Measurements from ENCODE around the gene GAREM1.
"Not testable (repeated sequence)": the region's sequence is repeated elsewhere in the genome, so short reads cannot be mapped to it uniquely, and the experiment has no call there.

Gene GAREM1

GRCh38 chr18:32321826-32322225, 148.9 kb downstream of the GAREM1 start:
- DNase-seq = no peak

GRCh38 chr18:32319084-32319483, 151.6 kb downstream of the GAREM1 start:
- DNase-seq = no peak

- DNase-seq = no peak
Observed at GRCh38 chr18:32318581-32318980, 152.1 kb downstream of the GAREM1 start.

- no peak for DNase-seq
Observed at GRCh38 chr18:32317651-32318050, 153.0 kb downstream of the GAREM1 start.

GRCh38 chr18:32315881-32316280, 154.8 kb downstream of the GAREM1 start:
- no peak for DNase-seq

- DNase-seq = no peak
Observed at GRCh38 chr18:32310774-32311173, 159.9 kb downstream of the GAREM1 start.

- DNase-seq = no peak
Observed at GRCh38 chr18:32310101-32310500, 160.6 kb downstream of the GAREM1 start.

- no peak for DNase-seq
Observed at GRCh38 chr18:32308493-32309120, 162.1 kb downstream of the GAREM1 start.

GRCh38 chr18:32303400-32303799, 167.3 kb downstream of the GAREM1 start:
- no peak for DNase-seq

GRCh38 chr18:32302806-32303205, 167.9 kb downstream of the GAREM1 start:
- no peak for DNase-seq

GRCh38 chr18:32301976-32302743, 168.5 kb downstream of the GAREM1 start:
- DNase-seq = no peak

- DNase-seq = no peak
Observed at GRCh38 chr18:32301361-32301760, 169.3 kb downstream of the GAREM1 start.

- no peak for DNase-seq
Observed at GRCh38 chr18:32300914-32301313, 169.8 kb downstream of the GAREM1 start.

GRCh38 chr18:32299484-32299883, 171.2 kb downstream of the GAREM1 start:
- DNase-seq = no peak

GRCh38 chr18:32298171-32298667, 172.5 kb downstream of the GAREM1 start:
- no peak for DNase-seq

- no peak for DNase-seq
Observed at GRCh38 chr18:32297579-32298170, 173.0 kb downstream of the GAREM1 start.

GRCh38 chr18:32296851-32297250, 173.8 kb downstream of the GAREM1 start:
- no peak for DNase-seq

GRCh38 chr18:32295604-32296003, 175.1 kb downstream of the GAREM1 start:
- DNase-seq = no peak

- no peak for DNase-seq
Observed at GRCh38 chr18:32293107-32293506, 177.6 kb downstream of the GAREM1 start.

GRCh38 chr18:32291623-32292022, 179.1 kb downstream of the GAREM1 start:
- DNase-seq = not testable (repeated sequence)

GRCh38 chr18:32290810-32291209, 179.9 kb downstream of the GAREM1 start:
- DNase-seq = no peak

- peak; percentile 4 to 13 for DNase-seq
Observed at GRCh38 chr18:32289483-32290075, 181.1 kb downstream of the GAREM1 start.

- DNase-seq = no peak
Observed at GRCh38 chr18:32287873-32288272, 182.8 kb downstream of the GAREM1 start.

- no peak for DNase-seq
Observed at GRCh38 chr18:32287249-32287648, 183.4 kb downstream of the GAREM1 start.
